Neural progenitor cell (in vitro differentiated cells): Measurements from ENCODE around the gene BMPER. TPM values are rescaled to one million over a fixed set of nuclear protein-coding genes. Genes with fewer than 3 reads are reported as not detected.

Experiments
- DNase-seq: peaks from one replicate; pipeline ENCODE4 v3.0.0-alpha.2; 2016; ENCODE audit warnings: low spot score
- H2AFZ ChIP-seq: fragments of 200-600 bp; sonication (generic); replicated peaks from 2 replicates; pipeline ENCODE4 v1.6.1; 2016; ENCODE audit warnings: antibody characterized with exemption
- H3F3A ChIP-seq: fragments of 200-600 bp; sonication (generic); 2 replicates; pipeline ENCODE4 v1.6.1; 2016; ENCODE audit warnings: antibody characterized with exemption, low read depth
- H3K27ac ChIP-seq: fragments of 200-600 bp; sonication (generic); 2 replicates; pipeline ENCODE4 v1.5.1; 2016; ENCODE audit warnings: mild to moderate bottlenecking
- H3K27me3 ChIP-seq: fragments of 200-600 bp; sonication (generic); 2 replicates; pipeline ENCODE4 v1.6.1; 2016; ENCODE audit warnings: mild to moderate bottlenecking, moderate library complexity
- H3K36me3 ChIP-seq: fragments of 200-600 bp; sonication (generic); 2 replicates; pipeline ENCODE4 v1.5.1; 2016
- H3K4me1 ChIP-seq: fragments of 200-600 bp; sonication (generic); 2 replicates; pipeline ENCODE4 v1.6.1; 2016; ENCODE audit warnings: mixed run types
- H3K4me2 ChIP-seq: fragments of 200-600 bp; sonication (generic); 2 replicates; pipeline ENCODE4 v1.6.1; 2016
- H3K4me3 ChIP-seq: fragments of 200-600 bp; sonication (generic); 2 replicates; pipeline ENCODE4 v1.5.1; 2016
- H3K79me2 ChIP-seq: fragments of 200-600 bp; sonication (generic); 2 replicates; pipeline ENCODE4 v1.6.1; 2016; ENCODE audit warnings: low read depth
- H3K9ac ChIP-seq: fragments of 200-600 bp; sonication (generic); 2 replicates; pipeline ENCODE4 v1.6.1; 2016
- H3K9me3 ChIP-seq: fragments of 200-600 bp; sonication (generic); 2 replicates; pipeline ENCODE4 v1.5.1; 2016; ENCODE audit warnings: low read depth
- H4K20me1 ChIP-seq: fragments of 200-600 bp; sonication (generic); 2 replicates; pipeline ENCODE4 v1.6.1; 2016; ENCODE audit warnings: low read depth
- H3K27ac Mint-ChIP-seq: 3 replicates; pipeline ENCODE4 v1.8.0; 2021; ENCODE audit warnings: mixed read lengths
- H3K27me3 Mint-ChIP-seq: 2 replicates; pipeline ENCODE4 v1.8.0; 2022; ENCODE audit warnings: low read depth, mild to moderate bottlenecking, inconsistent platforms, moderate library complexity, mixed read lengths; ENCODE audit not compliant: insufficient read depth
- H3K36me3 Mint-ChIP-seq: 3 replicates; pipeline ENCODE4 v1.8.0; 2021; ENCODE audit warnings: mixed read lengths
- H3K4me1 Mint-ChIP-seq: 3 replicates; pipeline ENCODE4 v1.8.0; 2021; ENCODE audit warnings: mixed read lengths
- H3K4me3 Mint-ChIP-seq: 3 replicates; pipeline ENCODE4 v1.8.0; 2021; ENCODE audit warnings: mild to moderate bottlenecking, moderate library complexity, mixed read lengths
- H3K9me3 Mint-ChIP-seq: 3 replicates; pipeline ENCODE4 v1.8.0; 2020; ENCODE audit warnings: mixed read lengths
- EZH2 ChIP-seq: fragments of 200-600 bp; sonication (generic); IDR thresholded peaks from 2 replicates; pipeline ENCODE4 v1.6.1; 2017; ENCODE audit warnings: antibody characterized with exemption, mild to moderate bottlenecking, moderate library complexity
- EZH2phosphoT487 ChIP-seq: fragments of 200-600 bp; sonication (generic); IDR thresholded peaks from 2 replicates; pipeline ENCODE4 v1.6.1; 2017; ENCODE audit warnings: antibody characterized with exemption
- total RNA-seq: library from RNA; depleted of rRNA; stranded (reverse); fragments of >200 nt; gene quantifications from 2 replicates; pipeline ENCODE4 v1.2.3, GENCODE V29; 2015; ENCODE audit warnings: low replicate concordance
- TF ChIP-seq, protein P1 (sequence below): fragments of 200-600 bp; sonication (generic); IDR thresholded peaks from 2 replicates; pipeline ENCODE4 v1.5.1; 2017; ENCODE audit warnings: antibody characterized with exemption, mild to moderate bottlenecking

The BMPER gene
- total RNA-seq, 1 donor from 2014 or later = 1.2 TPM

DNA sequence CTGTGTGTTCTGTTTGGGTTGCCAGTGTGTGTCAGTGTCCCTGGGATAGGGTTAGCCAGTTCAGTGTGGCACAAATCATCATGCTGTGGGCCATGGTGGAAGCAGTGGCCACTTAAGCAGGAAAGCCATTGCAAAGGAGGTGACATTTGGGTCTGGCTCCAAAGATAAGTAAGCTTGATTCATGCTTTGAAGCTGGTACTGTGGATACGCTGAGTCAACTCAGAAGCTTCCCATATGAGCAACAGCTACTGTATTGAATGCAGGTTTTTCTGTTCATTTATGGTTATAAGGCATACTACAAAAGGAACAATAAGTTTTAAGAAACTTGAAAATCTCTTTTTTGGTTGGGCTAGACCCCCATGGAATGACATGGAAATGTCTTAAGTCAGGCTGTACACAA lies 143.1 kb downstream of the BMPER start:
- H3K27ac ChIP-seq = no peak overlapping the region
- Mint-ChIP-seq H3K27ac (no peak overlapping the region), H3K4me1 (peaks cover 5% of the 10 kb centered on the region), H3K27me3 (peaks cover 2% of the 10 kb centered on the region), H3K36me3 (no peaks in the 10 kb centered on the region), H3K9me3 (no peaks in the 10 kb centered on the region), H3K4me3 (no peak overlapping the region)
- no peak overlapping the region for H2AFZ ChIP-seq
- no peaks in the 10 kb centered on the region for H3F3A ChIP-seq
- H3K9me3 ChIP-seq = no peaks in the 10 kb centered on the region
- no peaks in the 10 kb centered on the region for H3K79me2 ChIP-seq
- no peak for DNase-seq
- H3K4me1 ChIP-seq = no peaks in the 10 kb centered on the region
- H3K4me2 ChIP-seq = no peak overlapping the region
- no peaks in the 10 kb centered on the region for H3K36me3 ChIP-seq
- TF ChIP-seq, protein P1, sequence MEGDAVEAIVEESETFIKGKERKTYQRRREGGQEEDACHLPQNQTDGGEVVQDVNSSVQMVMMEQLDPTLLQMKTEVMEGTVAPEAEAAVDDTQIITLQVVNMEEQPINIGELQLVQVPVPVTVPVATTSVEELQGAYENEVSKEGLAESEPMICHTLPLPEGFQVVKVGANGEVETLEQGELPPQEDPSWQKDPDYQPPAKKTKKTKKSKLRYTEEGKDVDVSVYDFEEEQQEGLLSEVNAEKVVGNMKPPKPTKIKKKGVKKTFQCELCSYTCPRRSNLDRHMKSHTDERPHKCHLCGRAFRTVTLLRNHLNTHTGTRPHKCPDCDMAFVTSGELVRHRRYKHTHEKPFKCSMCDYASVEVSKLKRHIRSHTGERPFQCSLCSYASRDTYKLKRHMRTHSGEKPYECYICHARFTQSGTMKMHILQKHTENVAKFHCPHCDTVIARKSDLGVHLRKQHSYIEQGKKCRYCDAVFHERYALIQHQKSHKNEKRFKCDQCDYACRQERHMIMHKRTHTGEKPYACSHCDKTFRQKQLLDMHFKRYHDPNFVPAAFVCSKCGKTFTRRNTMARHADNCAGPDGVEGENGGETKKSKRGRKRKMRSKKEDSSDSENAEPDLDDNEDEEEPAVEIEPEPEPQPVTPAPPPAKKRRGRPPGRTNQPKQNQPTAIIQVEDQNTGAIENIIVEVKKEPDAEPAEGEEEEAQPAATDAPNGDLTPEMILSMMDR = no peak
- TF ChIP-seq EZH2phosphoT487 (no peak), EZH2 (no peak)
- no peak overlapping the region for H3K9ac ChIP-seq
- H4K20me1 ChIP-seq = no peaks in the 10 kb centered on the region
- H3K4me3 ChIP-seq = no peak overlapping the region
- H3K27me3 ChIP-seq = no peaks in the 10 kb centered on the region

DNA sequence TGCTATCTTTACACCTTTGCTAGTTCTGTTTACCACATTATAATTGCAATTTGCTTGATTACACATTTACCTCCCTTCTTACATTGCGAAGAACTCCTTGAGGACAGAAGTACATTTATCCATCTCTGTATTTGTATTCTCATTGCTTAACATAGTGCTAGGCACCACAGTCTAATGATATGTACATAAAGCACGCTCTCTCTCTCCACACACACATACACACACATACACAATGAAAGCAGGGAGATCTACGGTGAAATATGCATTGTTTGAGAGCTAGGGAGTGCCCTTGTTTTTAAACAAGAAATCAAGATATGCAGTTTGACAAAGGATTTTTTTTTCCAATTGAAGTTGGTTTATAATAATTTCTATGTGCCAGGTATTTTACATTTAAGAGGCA lies 148.7 kb downstream of the BMPER start:
- H3K27me3 Mint-ChIP-seq = no peaks in the 10 kb centered on the region
- DNase-seq = no peak
- peaks cover 16% of the 10 kb centered on the region for H3K4me1 Mint-ChIP-seq
- Histone ChIP-seq H2AFZ (no peak overlapping the region), H3K79me2 (no peaks in the 10 kb centered on the region), H3K27me3 (no peaks in the 10 kb centered on the region), H3K27ac (no peak overlapping the region), H4K20me1 (no peaks in the 10 kb centered on the region), H3K4me1 (peaks cover 7% of the 10 kb centered on the region), H3F3A (peaks cover 2% of the 10 kb centered on the region), H3K36me3 (no peaks in the 10 kb centered on the region), H3K4me3 (no peak overlapping the region), H3K4me2 (no peak overlapping the region), H3K9ac (no peak overlapping the region), H3K9me3 (no peaks in the 10 kb centered on the region)
- H3K27ac Mint-ChIP-seq = no peak overlapping the region
- TF ChIP-seq EZH2 = no peak
- TF ChIP-seq, protein P1 = no peak
- no peak for TF ChIP-seq EZH2phosphoT487
- no peaks in the 10 kb centered on the region for H3K9me3 Mint-ChIP-seq
- no peak overlapping the region for H3K4me3 Mint-ChIP-seq
- H3K36me3 Mint-ChIP-seq = no peaks in the 10 kb centered on the region

- H3K4me2 ChIP-seq = no peak overlapping the region
- no peaks in the 10 kb centered on the region for H3K36me3 Mint-ChIP-seq
- peaks cover 24% of the 10 kb centered on the region for H3K4me1 ChIP-seq
- H3K9me3 Mint-ChIP-seq = no peaks in the 10 kb centered on the region
- H3K27ac ChIP-seq = no peak overlapping the region
- DNase-seq = no peak
- H3K9me3 ChIP-seq = no peaks in the 10 kb centered on the region
- no peak overlapping the region for H3K4me3 ChIP-seq
- H3K27me3 ChIP-seq = no peaks in the 10 kb centered on the region
- H3K27me3 Mint-ChIP-seq = peaks cover 2% of the 10 kb centered on the region
- H3K9ac ChIP-seq = no peak overlapping the region
- no peak overlapping the region for H3K4me3 Mint-ChIP-seq
- H3K36me3 ChIP-seq = no peaks in the 10 kb centered on the region
- no peaks in the 10 kb centered on the region for H3K79me2 ChIP-seq
- no peak overlapping the region for H2AFZ ChIP-seq
- H3K27ac Mint-ChIP-seq = no peak overlapping the region
- peaks cover 2% of the 10 kb centered on the region for H3F3A ChIP-seq
- no peaks in the 10 kb centered on the region for H4K20me1 ChIP-seq
- TF ChIP-seq EZH2 = no peak
- TF ChIP-seq EZH2phosphoT487 = no peak
- TF ChIP-seq, protein P1 = no peak
- peaks cover 26% of the 10 kb centered on the region for H3K4me1 Mint-ChIP-seq
Measured at GRCh38 chr7:34057136-34057535, 151.8 kb downstream of the BMPER start.
